Fibroblast of skin of abdomen (primary cell): Measurements from ENCODE around the gene ZNF283.
"Not testable (repeated sequence)": the region's sequence is repeated elsewhere in the genome, so short reads cannot be mapped to it uniquely, and the experiment has no call there.

ENCODE experiments used
- DNase-seq: peaks from one replicate; pipeline ENCODE4 v3.0.0-alpha.2; 2013

ZNF283 gene

DNA sequence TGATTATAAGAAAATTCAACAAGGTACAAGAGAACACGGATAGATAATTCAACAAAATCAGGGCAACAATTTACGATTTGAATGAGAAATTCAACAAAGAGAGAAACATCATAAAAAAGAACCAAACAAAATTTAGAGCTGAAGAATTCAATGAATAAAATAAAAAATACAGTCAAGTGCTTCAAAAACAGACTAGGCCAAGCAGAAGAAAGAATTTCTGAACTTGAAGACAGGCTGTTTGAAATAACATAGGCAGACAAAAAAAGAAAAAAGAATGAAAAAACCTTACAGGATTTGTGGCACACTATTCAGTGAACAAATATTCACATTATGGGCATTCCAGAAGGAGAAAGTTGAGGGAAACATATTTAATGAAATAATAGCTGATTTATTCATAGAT lies 31.1 kb downstream of the ZNF283 start:
- no peak for DNase-seq

DNA sequence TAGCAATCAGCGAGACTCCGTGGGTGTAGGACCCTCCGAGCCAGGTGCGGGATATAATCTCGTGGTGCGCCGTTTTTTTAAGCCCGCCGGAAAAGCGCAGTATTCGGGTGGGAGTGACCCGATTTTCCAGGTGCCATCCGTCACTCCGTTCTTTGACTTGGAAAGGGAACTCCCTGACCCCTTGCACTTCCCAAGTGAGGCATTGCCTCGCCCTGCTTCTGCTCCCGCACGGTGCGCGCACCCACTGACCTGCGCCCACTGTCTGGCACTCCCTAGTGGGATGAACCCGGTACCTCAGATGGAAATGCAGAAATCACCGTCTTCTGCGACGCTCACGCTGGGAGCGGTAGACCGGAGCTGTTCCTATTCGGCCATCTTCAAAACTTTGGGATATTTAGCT lies 39.8 kb downstream of the ZNF283 start:
- not testable (repeated sequence) for DNase-seq

DNA sequence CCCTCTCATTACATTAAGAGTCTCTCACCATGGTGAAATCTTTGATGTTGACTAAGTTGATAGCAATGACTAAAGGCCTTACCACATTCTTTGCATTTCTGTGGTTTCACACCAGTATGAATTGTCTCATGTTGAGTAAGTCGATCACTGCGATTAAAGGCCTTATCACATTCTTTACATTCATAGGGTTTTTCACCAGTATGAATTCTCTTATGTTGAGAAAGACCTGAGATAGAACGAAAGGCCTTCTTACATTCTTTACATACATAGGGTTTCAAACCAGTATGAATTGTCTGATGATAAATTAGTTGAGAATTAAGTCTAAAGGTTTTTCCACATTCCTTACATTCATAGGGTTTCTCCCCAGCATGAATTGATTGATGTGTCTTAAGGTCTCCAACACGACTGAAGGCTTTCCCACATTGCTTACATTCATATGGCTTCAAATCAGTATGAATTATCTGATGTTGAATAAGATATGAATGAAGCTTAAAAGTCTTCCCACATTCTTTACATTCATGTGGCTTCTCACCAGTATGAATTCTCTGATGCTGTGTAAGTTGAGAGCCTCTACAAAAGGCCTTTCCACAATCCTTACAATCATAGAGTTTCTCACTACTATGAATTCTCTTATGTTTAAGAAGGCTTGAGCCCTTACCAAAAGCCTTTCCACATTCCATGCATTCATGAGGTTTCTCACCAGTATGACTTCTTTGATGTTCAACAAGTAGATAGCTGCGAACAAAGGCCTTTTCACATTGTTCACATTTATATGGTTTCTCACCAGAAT lies 45.6 kb downstream of the ZNF283 start:
- no peak for DNase-seq

DNA sequence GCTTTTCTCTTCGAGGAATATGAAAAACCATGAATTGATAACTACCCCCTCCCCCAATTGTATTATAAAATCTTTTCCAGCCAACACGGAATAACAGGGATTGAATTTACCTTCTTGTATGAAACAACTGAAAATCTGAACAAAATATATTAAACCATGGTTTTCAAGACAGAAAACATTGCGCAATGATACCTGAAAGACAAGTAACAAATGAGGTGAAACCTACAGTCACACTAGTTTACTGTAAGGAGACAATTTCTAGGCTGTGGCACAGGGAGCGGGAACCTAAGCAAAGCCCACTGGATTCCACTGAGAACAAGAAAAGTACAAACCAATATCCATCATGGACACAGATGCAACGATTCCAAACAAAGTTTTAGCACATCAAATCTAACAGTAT lies 53.4 kb downstream of the ZNF283 start:
- DNase-seq: no peak

DNA sequence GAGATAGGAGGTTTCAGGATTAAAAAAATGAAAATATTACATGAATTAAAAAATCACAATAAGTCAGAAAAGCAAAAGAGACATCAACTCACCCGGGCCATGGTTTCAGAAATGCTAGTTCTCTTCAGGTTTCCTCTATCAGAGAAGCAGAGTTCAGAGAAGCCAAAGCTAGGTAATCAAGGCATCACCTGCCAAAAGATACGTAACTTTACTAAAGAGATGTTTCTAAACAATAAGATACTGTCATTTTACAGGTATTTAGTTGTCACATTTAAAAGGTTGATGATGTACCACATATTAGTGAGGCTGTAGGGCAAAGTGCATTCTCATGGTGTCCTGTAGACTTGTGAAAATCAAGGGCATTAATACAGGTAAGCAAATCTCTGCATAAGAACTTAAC lies 56.7 kb downstream of the ZNF283 start, which contains the start of gene ZNF404:
ZNF404 (minus strand) TSS at position 101 of the 400 bp plus-strand sequence.
- DNase-seq: no peak

DNA sequence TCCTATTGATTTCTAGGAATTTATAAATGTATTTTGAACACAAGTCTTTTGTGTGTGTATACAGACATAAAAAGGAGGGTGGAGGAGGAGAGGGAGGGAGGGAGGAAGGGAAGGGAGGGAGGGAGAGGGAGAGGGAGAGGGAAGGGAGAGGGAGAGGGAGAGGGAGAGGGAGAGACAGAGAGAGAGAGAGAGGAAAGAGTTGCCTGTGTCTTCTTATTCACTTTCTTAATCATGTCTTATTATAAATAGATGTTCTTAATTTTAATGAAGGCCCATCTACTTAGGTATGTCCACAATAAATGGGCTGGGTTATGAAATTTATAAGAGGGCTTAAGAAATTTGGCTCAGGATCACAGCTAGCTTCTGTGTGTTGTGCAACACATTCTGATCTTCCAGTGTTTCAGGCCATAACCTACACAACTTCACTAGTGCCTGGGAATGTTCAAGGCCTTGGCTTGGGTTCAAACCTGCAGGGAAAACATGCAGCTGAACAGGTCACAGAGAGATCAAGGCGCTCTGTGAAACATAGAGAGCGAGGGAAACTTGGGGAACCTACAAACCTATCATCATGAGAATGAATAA lies 68.7 kb downstream of the ZNF283 start:
- no peak for DNase-seq
